SIG-M5 treated with dmso at 0.1 percent for 504 hours (cell line): ENCODE results near the gene CHEK2.
"Not testable (repeated sequence)": the region's sequence is repeated elsewhere in the genome, so short reads cannot be mapped to it uniquely, and the experiment has no call there.

Experiments used
- DNase-seq: peaks from one replicate; lab custom pipeline; 2025; ENCODE audit not compliant: unreplicated experiment; lab: John Stamatoyannopoulos, UW

Gene CHEK2

GRCh38 chr22:28742562-28742962 lies 942 bp upstream of the CHEK2 start:
- DNase-seq: peak; percentile 91

GRCh38 chr22:28741200-28741784 lies 328 bp downstream of the CHEK2 start:
- peak; percentile 41 for DNase-seq

DNA sequence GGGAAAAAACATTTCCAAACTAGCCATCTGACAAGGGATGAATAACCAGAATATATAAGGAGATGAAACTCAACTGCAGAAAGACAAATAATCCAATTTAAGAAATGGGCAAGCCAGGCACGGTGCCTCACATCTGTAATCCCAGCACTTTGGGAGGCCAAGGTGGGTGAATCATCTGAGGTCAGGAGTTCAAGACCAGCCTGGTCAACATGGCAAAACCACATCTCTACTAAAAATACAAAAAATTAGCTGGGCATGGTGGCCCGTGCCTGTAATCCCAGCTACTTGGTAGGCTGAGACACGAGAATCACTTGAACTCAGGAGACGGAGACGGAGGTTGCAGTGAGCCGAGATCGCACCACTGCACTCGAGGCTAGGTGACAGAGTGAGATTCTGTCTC lies 2.7 kb downstream of the CHEK2 start:
- not testable (repeated sequence) for DNase-seq

- DNase-seq: no peak
These were observed 3.9 kb downstream of the CHEK2 start for GRCh38 chr22:28737701-28738100.

DNA sequence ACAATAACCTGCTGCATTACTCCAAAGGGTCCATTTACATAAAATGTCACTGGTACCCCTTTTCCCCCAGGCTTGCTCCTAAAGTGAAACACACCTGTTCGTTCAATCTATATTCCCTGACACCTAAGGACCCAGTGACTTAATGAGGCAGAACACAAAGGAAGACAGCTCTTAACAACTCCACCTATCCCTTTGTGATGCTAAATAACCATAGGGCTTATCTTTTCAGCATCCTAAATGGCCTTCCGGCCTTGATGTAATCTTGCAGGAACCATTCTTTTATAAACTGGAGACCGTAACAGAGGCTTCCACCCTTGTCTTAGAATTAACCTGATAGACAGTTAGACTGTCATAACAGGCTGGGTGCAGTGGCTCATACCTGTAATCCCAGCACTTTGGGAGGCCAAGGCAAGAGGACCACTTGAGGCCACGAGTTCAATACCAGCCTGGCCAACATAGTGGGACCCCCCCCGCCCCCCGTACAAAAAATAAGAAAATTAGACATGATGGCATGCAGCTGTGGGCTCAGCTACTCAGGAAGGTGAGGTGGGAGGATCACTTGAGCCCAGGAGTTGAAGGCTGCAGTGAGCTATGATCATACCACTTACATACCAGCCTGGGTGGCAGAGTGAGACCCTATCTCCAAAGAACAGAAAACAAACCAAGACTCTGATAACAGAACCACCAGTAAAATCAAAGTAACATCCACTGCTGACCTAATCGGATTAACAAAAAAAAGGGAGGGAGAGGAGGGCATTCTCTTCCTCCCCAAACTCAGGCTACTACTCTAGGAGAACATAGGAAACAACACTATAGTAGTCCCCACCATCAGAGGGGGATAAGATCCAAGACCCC lies 5.1 kb downstream of the CHEK2 start:
- DNase-seq: no peak

GRCh38 chr22:28734393-28734792 lies 7.2 kb downstream of the CHEK2 start:
- DNase-seq: no peak

DNA sequence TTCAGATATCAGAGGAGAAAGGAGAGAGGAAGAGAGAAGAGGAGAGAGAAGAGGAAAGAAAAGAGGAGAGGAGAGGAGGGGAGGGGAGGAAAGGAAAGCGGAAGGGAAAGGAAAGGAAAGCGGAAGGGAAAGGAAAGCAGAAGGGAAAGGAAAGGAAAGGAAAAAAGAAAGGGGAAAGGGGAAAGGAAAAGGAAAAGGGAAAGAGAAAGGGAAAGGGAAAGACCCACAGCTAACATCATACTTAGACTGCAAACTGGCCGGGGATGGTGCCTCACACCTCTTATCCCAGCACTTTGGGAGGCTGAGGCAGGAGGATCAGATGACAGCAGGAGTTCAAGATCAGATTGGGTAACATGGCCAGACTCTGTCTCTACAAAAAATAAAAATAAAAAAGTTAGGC lies 11.4 kb downstream of the CHEK2 start:
- DNase-seq: no peak

DNA sequence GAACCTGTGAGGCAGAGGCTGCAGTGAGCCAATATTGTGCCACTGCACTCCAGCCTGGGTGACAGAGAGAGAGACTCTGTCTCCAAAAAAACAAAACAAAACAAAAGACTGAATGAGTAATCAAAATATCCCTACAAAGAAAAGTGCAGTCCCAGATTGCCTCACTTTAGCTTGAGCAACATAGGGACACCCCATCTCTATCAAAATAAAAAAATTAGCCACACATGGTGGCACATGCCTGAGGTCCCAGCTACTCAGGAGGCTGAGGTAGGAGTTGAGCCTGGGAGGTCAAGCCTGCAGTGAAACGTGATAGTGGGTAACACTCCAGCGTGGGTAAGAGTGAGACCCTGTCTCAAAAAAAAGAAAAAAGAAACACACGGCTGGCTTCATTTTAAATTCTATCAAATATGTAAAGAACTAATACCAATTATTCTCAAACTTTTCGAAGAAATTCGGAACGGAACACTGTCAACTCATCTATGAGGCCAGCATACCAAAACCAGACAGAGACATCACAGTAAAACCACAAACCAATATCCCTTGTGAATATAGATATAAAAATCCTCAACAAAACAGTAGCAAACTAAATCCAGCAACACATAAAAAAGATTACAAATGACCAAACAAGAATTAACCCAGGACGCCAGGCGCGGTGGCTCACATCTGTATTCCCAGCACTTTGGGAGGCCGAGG lies 12.9 kb downstream of the CHEK2 start:
- no peak for DNase-seq

DNA sequence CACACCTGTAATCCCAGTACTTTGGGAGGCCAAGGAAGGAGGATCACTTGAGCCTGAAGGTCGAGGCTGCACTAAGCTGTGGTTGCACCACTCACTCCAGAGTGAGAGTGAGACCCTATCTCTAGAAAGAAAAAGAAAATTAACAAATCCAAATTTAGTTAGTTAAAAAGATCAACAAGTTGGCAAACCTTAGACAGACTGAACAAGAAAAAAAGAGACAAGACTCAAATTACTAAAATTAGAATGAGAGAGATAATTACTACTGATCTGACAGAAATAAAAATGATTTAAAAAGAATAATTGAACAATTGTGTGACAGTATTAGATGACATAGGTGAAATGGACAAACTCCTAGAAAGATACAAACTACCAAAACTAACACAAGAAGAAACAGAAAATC lies 13.6 kb downstream of the CHEK2 start:
- DNase-seq: no peak

- no peak for DNase-seq
These were observed 23.6 kb downstream of the CHEK2 start for GRCh38 chr22:28718044-28718443.

- DNase-seq: no peak
These were observed 24.9 kb downstream of the CHEK2 start for GRCh38 chr22:28716686-28717085.

- DNase-seq: no peak
These were observed 26.0 kb downstream of the CHEK2 start for GRCh38 chr22:28715611-28716010.

- DNase-seq: no peak
These were observed 27.5 kb downstream of the CHEK2 start for GRCh38 chr22:28714043-28714628.

GRCh38 chr22:28711820-28712777 lies 29.5 kb downstream of the CHEK2 start:
- DNase-seq: peak; percentile 2

DNA sequence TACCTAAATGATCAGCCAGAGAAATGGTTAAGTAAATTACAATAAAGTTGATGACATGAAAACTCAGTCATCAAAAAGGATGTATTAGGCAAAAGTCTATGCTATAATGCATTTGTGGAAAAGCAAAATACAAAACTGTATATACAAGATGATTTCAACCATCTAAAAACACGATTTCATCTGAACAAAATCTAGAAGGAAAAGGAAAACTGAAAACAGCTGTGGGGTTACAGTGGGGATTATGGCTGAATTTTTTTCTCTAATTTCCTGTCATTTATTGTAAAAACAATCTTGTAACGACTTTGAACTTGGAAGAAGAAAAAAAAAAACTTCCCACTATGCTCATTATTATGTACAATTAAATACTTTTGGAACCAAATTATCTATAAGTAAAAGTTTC lies 30.3 kb downstream of the CHEK2 start:
- DNase-seq: no peak

DNA sequence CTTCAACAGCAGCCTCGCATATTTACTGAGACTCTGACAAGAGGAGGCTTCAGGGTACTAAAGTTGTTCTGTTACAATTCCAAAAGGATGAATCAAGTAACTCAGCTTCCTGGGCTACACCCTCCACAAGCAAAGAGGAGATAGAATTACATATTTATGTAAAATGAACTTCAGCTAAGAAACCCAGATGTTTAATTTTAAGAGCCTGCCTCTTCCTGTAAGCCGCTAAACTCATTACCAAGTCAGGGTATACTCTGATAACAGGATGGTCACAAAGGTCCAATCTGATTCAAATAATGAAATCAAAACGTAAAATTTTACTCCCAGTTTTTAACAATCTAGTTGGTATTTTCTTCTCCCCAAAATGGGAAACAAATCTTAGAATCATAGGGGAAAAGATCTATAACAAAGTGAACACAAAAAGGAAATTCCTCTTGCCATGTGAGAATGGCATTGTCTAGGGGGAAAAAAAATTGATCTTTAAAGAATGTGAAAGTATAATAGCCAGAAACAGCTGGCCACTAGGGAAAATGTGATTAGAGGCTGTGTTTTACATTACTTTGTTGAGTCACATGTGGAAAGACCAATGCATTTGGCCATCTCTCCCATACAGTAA lies 30.9 kb downstream of the CHEK2 start:
- DNase-seq: no peak

- DNase-seq: no peak
These were observed 31.5 kb downstream of the CHEK2 start for GRCh38 chr22:28710107-28710506.

GRCh38 chr22:28706845-28707244 lies 34.8 kb downstream of the CHEK2 start:
- no peak for DNase-seq

DNA sequence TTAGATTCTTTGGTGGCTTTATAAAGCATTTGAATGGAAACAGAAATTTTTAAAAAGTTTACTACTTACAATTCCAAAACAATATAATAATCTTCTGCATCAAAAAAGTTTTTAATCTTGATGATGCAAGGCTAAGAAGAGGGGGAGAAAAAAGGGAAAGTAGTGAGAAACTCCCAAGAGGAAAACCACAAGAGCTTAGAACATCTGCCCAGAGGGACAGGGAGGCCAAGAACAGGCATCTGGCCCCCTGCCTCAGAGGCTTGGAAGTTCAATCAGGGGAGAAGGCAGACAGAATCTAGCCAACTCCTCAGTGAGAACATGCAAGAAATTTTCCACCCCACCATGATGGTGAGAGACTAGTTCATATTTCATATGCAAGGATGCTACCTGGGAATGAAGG lies 38.2 kb downstream of the CHEK2 start:
- DNase-seq: no peak

- no peak for DNase-seq
These were observed 38.7 kb downstream of the CHEK2 start for GRCh38 chr22:28702891-28703290.
